H1 (cell line): ENCODE measurements around the gene CLPTM1L. TPM values are rescaled to one million over a fixed set of nuclear protein-coding genes. Genes with fewer than 3 reads are reported as not detected.

Experiments used
- CTCF ChIA-PET: fragments of 300-600 bp; sonication (Branson Sonifier 250); formaldehyde crosslinking; loops from one replicate; lab custom pipeline; 2021; ENCODE audit not compliant: partially characterized antibody; lab: Charles Lee
- POLR2A ChIA-PET: fragments of 300-600 bp; sonication (Branson Sonifier 250); formaldehyde crosslinking; loops from one replicate; lab custom pipeline; 2021; ENCODE audit warnings: inconsistent platforms; ENCODE audit not compliant: partially characterized antibody; lab: Charles Lee
- DNase-seq, 2 experiments: peaks; one replicate each; pipeline versions ENCODE4 v3.0.0 to v3.0.0-alpha.2; 2010 to 2022; ENCODE audit warnings: low spot score in 2 of 2, low read depth in 1 of 2, mixed read lengths in 1 of 2
- FAIRE-seq: peaks from 2 replicates; lab custom pipeline; 2011; peaks lifted over from hg19 to GRCh38; lab: Jason Lieb, UNC
- H2AFZ ChIP-seq: 2 replicates; pipeline ENCODE4 v1.8.1; 2012; ENCODE audit warnings: low read length, inconsistent platforms
- H2AK5ac ChIP-seq: 2 replicates; pipeline ENCODE4 v1.6.1; 2013; ENCODE audit warnings: low read depth, low read length
- H2BK120ac ChIP-seq: replicated peaks from 2 replicates; pipeline ENCODE3; 2013; ENCODE audit warnings: low read depth, low read length, inconsistent platforms
- H2BK12ac ChIP-seq: 2 replicates; pipeline ENCODE4 v1.6.1; 2013; ENCODE audit warnings: low read depth, low read length
- H2BK15ac ChIP-seq: 2 replicates; pipeline ENCODE4 v1.6.1; 2013; ENCODE audit warnings: low read length
- H2BK20ac ChIP-seq: 2 replicates; pipeline ENCODE4 v1.6.1; 2013; ENCODE audit warnings: low read length
- H2BK5ac ChIP-seq: 2 replicates; pipeline ENCODE4 v1.6.1; 2013; ENCODE audit warnings: low read depth, low read length
- H3K14ac ChIP-seq: 2 replicates; pipeline ENCODE4 v1.6.1; 2013; ENCODE audit warnings: inconsistent platforms; ENCODE audit not compliant: insufficient read length
- H3K18ac ChIP-seq: 2 replicates; pipeline ENCODE4 v1.6.1; 2013; ENCODE audit warnings: low read length; ENCODE audit errors: extremely low read depth
- H3K23ac ChIP-seq: 2 replicates; pipeline ENCODE4 v1.6.1; 2013; ENCODE audit warnings: inconsistent platforms; ENCODE audit not compliant: insufficient read length
- H3K23me2 ChIP-seq: 2 replicates; pipeline ENCODE4 v1.6.1; 2013; ENCODE audit warnings: low read depth, low read length
- H3K27ac ChIP-seq: 2 replicates; pipeline ENCODE4 v1.6.1; 2011; ENCODE audit warnings: low read depth, low read length, inconsistent platforms
- H3K27me3 ChIP-seq, 4 experiments: replicated peaks in 1 of 4; 1 replicate in 1 of 4; 2 replicates in 3 of 4; pipeline versions ENCODE4 v1.6.1 to v1.8.1; 2011 to 2013; ENCODE audit warnings: low read length in 3 of 4, mild to moderate bottlenecking in 3 of 4, inconsistent platforms in 2 of 4, mixed read lengths in 2 of 4, moderate library complexity in 1 of 4; ENCODE audit not compliant: control insufficient read depth in 3 of 4, insufficient read depth in 3 of 4; ENCODE audit errors: extremely low read depth in 1 of 4
- H3K36me3 ChIP-seq, 4 experiments: 2 replicates each; pipeline versions ENCODE4 v1.6.1 to v1.8.1; 2011 to 2013; ENCODE audit warnings: mild to moderate bottlenecking in 4 of 4, low read length in 3 of 4, moderate library complexity in 2 of 4, control low read depth in 1 of 4, inconsistent platforms in 1 of 4; ENCODE audit not compliant: insufficient read depth in 4 of 4, control insufficient read depth in 2 of 4
- H3K4ac ChIP-seq: replicated peaks from 2 replicates; pipeline ENCODE3; 2013; ENCODE audit warnings: low read length, low read depth, mixed read lengths, inconsistent platforms; ENCODE audit not compliant: insufficient read length
- H3K4me1 ChIP-seq, 4 experiments: replicated peaks in 1 of 4; 1 replicate in 1 of 4; 2 replicates in 3 of 4; pipeline versions ENCODE4 v1.6.1 to v1.8.1; 2011 to 2013; ENCODE audit warnings: low read length in 3 of 4, inconsistent platforms in 2 of 4, mixed read lengths in 1 of 4; ENCODE audit not compliant: insufficient read depth in 4 of 4, control insufficient read depth in 3 of 4
- H3K4me2 ChIP-seq, 2 experiments: 2 replicates each; pipeline versions ENCODE4 v1.6.1 to v1.8.1; 2011 to 2013; ENCODE audit warnings: low read depth in 2 of 2, low read length in 2 of 2, control low read depth in 1 of 2, inconsistent platforms in 1 of 2, mild to moderate bottlenecking in 1 of 2; ENCODE audit not compliant: insufficient read depth in 1 of 2
- H3K4me3 ChIP-seq, 4 experiments: fragments of 200-600, 300-600 bp in 1 of 4; sonication (generic), shearing (Covaris generic), sonication (Bioruptor Twin) in 1 of 4; 2 replicates each; pipeline versions ENCODE4 v1.5.1 to v1.8.1; 2011 to 2016; ENCODE audit warnings: low read length in 4 of 4, low read depth in 3 of 4, control low read depth in 2 of 4, inconsistent platforms in 2 of 4, mild to moderate bottlenecking in 2 of 4, mixed read lengths in 1 of 4, moderate library complexity in 1 of 4; ENCODE audit not compliant: insufficient read depth in 2 of 4; ENCODE audit errors: extremely low read depth in 1 of 4
- H3K56ac ChIP-seq: replicated peaks from 2 replicates; pipeline ENCODE3; 2013; ENCODE audit warnings: low read depth, mild to moderate bottlenecking, mixed read lengths, low read length, inconsistent platforms; ENCODE audit not compliant: insufficient read length
- H3K79me1 ChIP-seq: 2 replicates; pipeline ENCODE4 v1.6.1; 2013; ENCODE audit warnings: low read depth, low read length, control low read depth
- H3K79me2 ChIP-seq, 2 experiments: 2 replicates each; pipeline versions ENCODE4 v1.6.1 to v1.8.1; 2012 to 2013; ENCODE audit warnings: low read length in 2 of 2, mild to moderate bottlenecking in 2 of 2, inconsistent platforms in 1 of 2; ENCODE audit not compliant: insufficient read depth in 2 of 2, control insufficient read depth in 1 of 2
- H3K9ac ChIP-seq, 4 experiments: replicated peaks in 1 of 4; 1 replicate in 1 of 4; 2 replicates in 3 of 4; pipeline versions ENCODE4 v1.6.1 to v1.8.1; 2011 to 2013; ENCODE audit warnings: low read depth in 3 of 4, low read length in 3 of 4, control low read depth in 2 of 4, mild to moderate bottlenecking in 2 of 4, moderate library complexity in 2 of 4, inconsistent platforms in 1 of 4; ENCODE audit errors: extremely low read depth in 1 of 4
- H3K9me3 ChIP-seq, 2 experiments: 2 replicates each; pipeline versions ENCODE4 v1.6.1 to v1.8.1; 2012 to 2013; ENCODE audit warnings: mild to moderate bottlenecking in 2 of 2, moderate library complexity in 2 of 2, control low read depth in 1 of 2, inconsistent platforms in 1 of 2, low read depth in 1 of 2, low read length in 1 of 2, mixed read lengths in 1 of 2; ENCODE audit not compliant: insufficient read depth in 2 of 2
- H4K20me1 ChIP-seq, 2 experiments: replicated peaks in 1 of 2; 2 replicates each; pipeline versions ENCODE3 to v1.8.1; 2011 to 2013; ENCODE audit warnings: inconsistent platforms in 2 of 2, low read length in 2 of 2, mild to moderate bottlenecking in 1 of 2; ENCODE audit not compliant: insufficient read depth in 2 of 2, control insufficient read depth in 1 of 2
- H4K5ac ChIP-seq: 2 replicates; pipeline ENCODE4 v1.6.1; 2013; ENCODE audit warnings: low read length, low read depth, mixed read lengths, inconsistent platforms; ENCODE audit not compliant: insufficient read length
- H4K8ac ChIP-seq: 2 replicates; pipeline ENCODE4 v1.8.0; 2013; ENCODE audit warnings: mild to moderate bottlenecking, moderate library complexity, low read length, inconsistent platforms; ENCODE audit not compliant: insufficient read depth; ENCODE audit errors: extremely low read depth
- H4K91ac ChIP-seq: replicated peaks from 2 replicates; pipeline ENCODE3; 2013; ENCODE audit warnings: low read length, mixed read lengths, inconsistent platforms; ENCODE audit not compliant: insufficient read length
- BACH1 ChIP-seq: IDR thresholded peaks from 2 replicates; pipeline ENCODE4 v1.6.1; 2012; ENCODE audit warnings: low read length, improper control_type of control experiment
- CEBPB ChIP-seq: IDR thresholded peaks from 2 replicates; pipeline ENCODE4 v1.6.1; 2012; ENCODE audit warnings: low read depth, low read length
- GABPA ChIP-seq: IDR thresholded peaks from 2 replicates; pipeline ENCODE4 v1.6.1; 2011; ENCODE audit warnings: mild to moderate bottlenecking, low read length, moderate library complexity, borderline replicate concordance; ENCODE audit not compliant: insufficient read depth
- GTF2F1 ChIP-seq: IDR thresholded peaks from 2 replicates; pipeline ENCODE4 v1.6.1; 2012; ENCODE audit warnings: low read depth, low read length, improper control_type of control experiment, borderline replicate concordance
- RBBP5 ChIP-seq: IDR thresholded peaks from 2 replicates; pipeline ENCODE4 v1.7.1; 2012; ENCODE audit warnings: low read depth, mild to moderate bottlenecking, inconsistent platforms, low read length, moderate library complexity, borderline replicate concordance
- RFX5 ChIP-seq: IDR thresholded peaks from 2 replicates; pipeline ENCODE4 v1.6.1; 2011; ENCODE audit warnings: low read depth, low read length, improper control_type of control experiment, borderline replicate concordance
- RXRA ChIP-seq: IDR thresholded peaks from 2 replicates; pipeline ENCODE4 v1.6.1; 2011; ENCODE audit warnings: low read depth, mild to moderate bottlenecking, low read length, moderate library complexity; ENCODE audit not compliant: insufficient read depth
- TAF7 ChIP-seq: optimal IDR thresholded peaks from 2 replicates; pipeline ENCODE3; 2011; ENCODE audit warnings: low read depth, mild to moderate bottlenecking, inconsistent platforms, low read length, moderate library complexity, borderline replicate concordance
- WGBS, 2 experiments: shearing (Covaris generic) in 1 of 2; methylation state at CpG; one replicate each; pipeline versions ENCODE4 v1.1.6 to v1.1.7; 2013 to 2015; ENCODE audit warnings: low lambda C conversion rate in 2 of 2, mixed read lengths in 2 of 2, inconsistent platforms in 1 of 2, low coverage in 1 of 2, missing lambda C conversion rate in 1 of 2; ENCODE audit not compliant: insufficient replicate concordance in 2 of 2, insufficient coverage in 1 of 2, insufficient read length in 1 of 2; ENCODE audit errors: extremely low coverage in 1 of 2, missing lambda C conversion rate in 1 of 2; 5-methylcytosine and 5-hydroxymethylcytosine counted together
- polyA plus RNA-seq, 7 experiments: library from polyadenylated mRNA; depleted of rRNA in 3 of 7; stranded (reverse) in 5 of 7; unstranded in 2 of 7; fragments of >200 nt in 5 of 7; fragments of 200-250 nt in 2 of 7; gene quantifications; 1 replicate in 5 of 7; 2 replicates in 1 of 7; 4 replicates in 1 of 7; pipeline versions ENCODE4 v1.2.1 to v1.2.3, GENCODE V29; 2011 to 2013; ENCODE audit warnings: missing spikeins in 2 of 7, mixed read lengths in 2 of 7
- total RNA-seq: library from RNA; stranded (reverse); fragmentation: NEBNext Ultra II Directional; extraction: Animal tissue kit (Norgen Biotek cat#: 25700); gene quantifications from 2 replicates; pipeline ENCODE4 v1.2.1, GENCODE V29; 2021
- TF ChIP-seq, protein P1 (sequence below), 3 experiments: IDR thresholded peaks; 1 replicate in 2 of 3; 2 replicates in 1 of 3; pipeline versions ENCODE4 v1.5.1 to v1.6.1; 2011; ENCODE audit warnings: low read length in 3 of 3, mild to moderate bottlenecking in 3 of 3, inconsistent platforms in 2 of 3, low read depth in 1 of 3, moderate library complexity in 1 of 3; ENCODE audit not compliant: insufficient read depth in 1 of 3; ENCODE audit errors: control extremely low read depth in 1 of 3
- TF ChIP-seq, protein P2 (sequence below): IDR thresholded peaks from 2 replicates; pipeline ENCODE4 v1.6.1; 2012; ENCODE audit warnings: inconsistent platforms

The CLPTM1L gene
- total and polyA plus RNA-seq, 2 of the 8 experiments (the other 6 are each of a cell fraction or from before 2014, with no cell fraction given), result 102 to 119 TPM

DNA sequence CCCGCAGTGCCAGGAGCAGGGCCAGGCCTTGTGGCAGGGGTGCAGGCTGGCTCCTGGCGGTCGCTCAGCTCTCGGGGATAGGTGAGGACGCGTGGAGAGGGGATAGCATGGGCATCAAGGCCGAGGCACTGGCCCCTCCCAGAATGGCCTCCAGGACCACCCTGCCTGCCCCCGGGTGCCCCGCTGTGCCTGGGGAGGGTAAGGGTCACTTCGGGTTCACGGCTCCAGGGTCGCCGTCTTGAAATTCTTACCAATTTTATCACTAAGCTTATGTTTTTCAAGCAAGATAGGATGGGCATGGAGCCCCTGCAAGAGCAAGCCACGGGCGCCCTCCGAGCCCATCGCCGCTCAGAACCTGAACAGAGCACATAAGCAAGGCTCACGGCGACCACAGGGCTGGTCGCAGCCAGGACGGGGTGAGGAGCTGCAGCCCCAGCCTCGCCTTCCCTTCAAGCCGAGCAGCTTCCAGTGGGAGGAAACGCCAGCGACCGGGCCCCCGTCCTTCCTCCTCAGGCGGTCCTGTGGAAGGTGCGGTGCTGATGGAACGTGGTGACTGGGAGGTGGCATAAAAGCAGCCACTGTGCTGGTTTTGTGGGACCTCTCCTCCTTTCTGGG lies 14.2 kb upstream of the CLPTM1L start:
- Histone ChIP-seq H3K9ac (no peak overlapping the region), H2BK20ac (no peak overlapping the region), H4K91ac (no peak overlapping the region), H3K56ac (no peak overlapping the region), H2BK120ac (no peak overlapping the region), H3K4me3 (no peak overlapping the region), H3K27me3 (no peaks in the 10 kb centered on the region), H3K79me1 (no peaks in the 10 kb centered on the region), H3K36me3 (no peaks in the 10 kb centered on the region), H4K5ac (no peak overlapping the region), H3K23me2 (no peaks in the 10 kb centered on the region), H4K8ac (no peak overlapping the region), H3K4me2 (no peak overlapping the region), H2BK5ac (no peak overlapping the region), H2AFZ (no peak overlapping the region), H3K27ac (no peak overlapping the region), H3K79me2 (no peaks in the 10 kb centered on the region), H3K18ac (no peak overlapping the region), H2BK12ac (no peak overlapping the region), H3K4me1 (peaks cover 0 to 5% (median under 1%) of the 10 kb centered on the region in 4 experiments; a peak in 3 of 7 replicates), H2BK15ac (no peak overlapping the region), H3K4ac (no peak overlapping the region), H4K20me1 (no peaks in the 10 kb centered on the region), H3K14ac (no peak overlapping the region), H2AK5ac (no peak overlapping the region), H3K23ac (no peak overlapping the region), H3K9me3 (no peaks in the 10 kb centered on the region)
- DNase-seq, result no peak
- CTCF ChIA-PET, result interaction anchor here (0.8 to 2.3 kb wide), 3 partner anchors 21 to 109 kb away, joined by 3 to 7 read pairs (median 4); no protein-coding TSS in a partner anchor
- WGBS, 2 experiments, result 90% methylated on average over 30 of the region's 31 CpGs; no CpG with 5 or more reads in 1 of the 2 experiments
- FAIRE-seq, result no peak
- POLR2A ChIA-PET, result interaction anchor here (1.4 kb wide), 1 partner anchor 26 kb away, joined by 3 read pairs; no protein-coding TSS in a partner anchor
- no peak for TF ChIP-seq GTF2F1
- no peak for TF ChIP-seq CEBPB
- no peak for TF ChIP-seq RBBP5
- no peak for TF ChIP-seq TAF7
- no peak for TF ChIP-seq GABPA
- TF ChIP-seq RFX5, result no peak
- TF ChIP-seq, protein P1, sequence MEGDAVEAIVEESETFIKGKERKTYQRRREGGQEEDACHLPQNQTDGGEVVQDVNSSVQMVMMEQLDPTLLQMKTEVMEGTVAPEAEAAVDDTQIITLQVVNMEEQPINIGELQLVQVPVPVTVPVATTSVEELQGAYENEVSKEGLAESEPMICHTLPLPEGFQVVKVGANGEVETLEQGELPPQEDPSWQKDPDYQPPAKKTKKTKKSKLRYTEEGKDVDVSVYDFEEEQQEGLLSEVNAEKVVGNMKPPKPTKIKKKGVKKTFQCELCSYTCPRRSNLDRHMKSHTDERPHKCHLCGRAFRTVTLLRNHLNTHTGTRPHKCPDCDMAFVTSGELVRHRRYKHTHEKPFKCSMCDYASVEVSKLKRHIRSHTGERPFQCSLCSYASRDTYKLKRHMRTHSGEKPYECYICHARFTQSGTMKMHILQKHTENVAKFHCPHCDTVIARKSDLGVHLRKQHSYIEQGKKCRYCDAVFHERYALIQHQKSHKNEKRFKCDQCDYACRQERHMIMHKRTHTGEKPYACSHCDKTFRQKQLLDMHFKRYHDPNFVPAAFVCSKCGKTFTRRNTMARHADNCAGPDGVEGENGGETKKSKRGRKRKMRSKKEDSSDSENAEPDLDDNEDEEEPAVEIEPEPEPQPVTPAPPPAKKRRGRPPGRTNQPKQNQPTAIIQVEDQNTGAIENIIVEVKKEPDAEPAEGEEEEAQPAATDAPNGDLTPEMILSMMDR (IDR thresholded peaks at IDR 0.05; ENCODE audit: control extremely low read depth in 1 of 3, insufficient read depth in 1 of 3, low read depth in 1 of 3, low read length in 3 of 3), result no peak
- no peak for TF ChIP-seq RXRA
- TF ChIP-seq, protein P2, sequence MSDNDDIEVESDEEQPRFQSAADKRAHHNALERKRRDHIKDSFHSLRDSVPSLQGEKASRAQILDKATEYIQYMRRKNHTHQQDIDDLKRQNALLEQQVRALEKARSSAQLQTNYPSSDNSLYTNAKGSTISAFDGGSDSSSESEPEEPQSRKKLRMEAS, result no peak
- no peak for TF ChIP-seq BACH1
